ENCODE data around the gene YWHAB.

DNA sequence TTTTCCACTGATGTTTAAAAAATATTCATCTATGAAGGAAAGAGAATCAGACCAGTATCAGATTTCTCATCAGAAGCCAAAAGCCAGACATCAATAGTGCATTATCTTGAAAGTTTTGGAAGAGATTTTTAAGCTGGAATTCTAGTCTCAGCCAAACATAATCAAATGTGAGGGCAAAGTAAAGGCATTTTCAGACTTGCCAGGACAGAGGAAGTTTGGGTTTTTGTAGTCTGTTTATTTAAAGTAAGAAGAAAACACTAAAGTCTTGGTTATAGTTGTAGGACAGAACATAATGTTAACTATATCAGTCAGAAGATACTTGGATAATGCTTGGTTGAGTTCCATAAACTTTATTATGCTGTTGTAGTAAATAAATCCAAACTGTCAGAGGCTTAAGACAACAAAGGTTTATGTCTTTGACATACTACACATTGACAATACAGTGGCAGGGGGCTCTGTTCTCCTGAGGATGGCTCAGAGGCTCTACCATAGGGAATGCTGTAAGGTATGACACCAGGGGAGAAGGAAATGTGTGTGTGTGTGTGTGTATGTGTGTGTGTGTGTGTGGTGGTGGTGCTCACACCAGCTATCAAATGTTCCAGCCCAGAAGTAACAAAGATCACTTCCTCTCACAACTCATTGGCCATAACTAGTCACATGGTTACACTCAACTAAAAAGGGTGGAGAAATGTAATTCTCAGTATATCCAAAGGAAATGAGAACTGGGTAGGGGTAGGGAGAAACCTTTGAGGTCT lies 26.7 kb upstream of the YWHAB start:
- TF ChIP-seq CTCF (conservative IDR thresholded peaks at IDR 0.05), result no peak
- TF ChIP-seq ZFX (IDR thresholded peaks at IDR 0.05), result no peak

Data from C4-2B (cell line).